SK-N-SH treated with all-trans-retinoic acid at 6 μM for 48 hours (cell line): ENCODE data around the gene ARTN.

Source experiments
- ATAC-seq: fragments of 200-7000 bp; cut with Tn5 transposase; 3 replicates; pipeline ENCODE4 v1.9.1; 2020; ENCODE audit warnings: mild to moderate bottlenecking, moderate library complexity
- ARNTL ChIP-seq: fragments of 450-650 bp; formaldehyde crosslinking; IDR thresholded peaks from 2 replicates; pipeline ENCODE4 v1.5.0; 2020; ENCODE audit warnings: low read depth, mild to moderate bottlenecking, moderate library complexity, borderline replicate concordance
- BACH2 ChIP-seq: fragments of 250-450 bp; sonication (Bioruptor Pico); IDR thresholded peaks from 2 replicates; pipeline ENCODE4 v1.9.0; 2021; ENCODE audit warnings: mild to moderate bottlenecking, borderline replicate concordance
- CREB5 ChIP-seq: fragments of 250-450 bp; sonication (Bioruptor Pico); IDR thresholded peaks from 2 replicates; pipeline ENCODE4 v1.5.1; 2020; ENCODE audit warnings: low read depth, mild to moderate bottlenecking, moderate library complexity
- CSDC2 ChIP-seq: fragments of 250-450 bp; sonication (Bioruptor Pico); IDR thresholded peaks from 2 replicates; pipeline ENCODE4 v1.5.0; 2020; ENCODE audit warnings: mild to moderate bottlenecking, moderate library complexity
- ESRRG ChIP-seq: fragments of 250-450 bp; sonication (Bioruptor Pico); IDR thresholded peaks from 2 replicates; pipeline ENCODE4 v1.6.1; 2021; ENCODE audit warnings: mild to moderate bottlenecking
- GLIS3 ChIP-seq: fragments of 250-450 bp; sonication (Bioruptor Pico); IDR thresholded peaks from 2 replicates; pipeline ENCODE4 v1.5.0; 2020; ENCODE audit warnings: mild to moderate bottlenecking, moderate library complexity
- ISL1 ChIP-seq: fragments of 250-450 bp; sonication (Bioruptor Pico); IDR thresholded peaks from 2 replicates; pipeline ENCODE4 v2.1.2; 2022; ENCODE audit warnings: mild to moderate bottlenecking, moderate library complexity
- OSR1 ChIP-seq: fragments of 250-450 bp; sonication (Bioruptor Pico); IDR thresholded peaks from 2 replicates; pipeline ENCODE4 v1.8.0; 2022; ENCODE audit warnings: moderate library complexity, mild to moderate bottlenecking, inconsistent platforms
- PATZ1 ChIP-seq: fragments of 250-450 bp; sonication (Bioruptor Pico); IDR thresholded peaks from 2 replicates; pipeline ENCODE4 v1.8.0; 2020; ENCODE audit warnings: mild to moderate bottlenecking, moderate library complexity, borderline replicate concordance
- PPARA ChIP-seq: fragments of 250-450 bp; sonication (Bioruptor Pico); IDR thresholded peaks from 2 replicates; pipeline ENCODE4 v1.5.0; 2020; ENCODE audit warnings: mild to moderate bottlenecking, borderline replicate concordance
- RARB ChIP-seq: fragments of 250-450 bp; sonication (Bioruptor Pico); IDR thresholded peaks from 2 replicates; pipeline ENCODE4 v1.8.0; 2021; ENCODE audit warnings: mild to moderate bottlenecking, moderate library complexity
- SNAI2 ChIP-seq: fragments of 250-450 bp; sonication (Bioruptor Pico); IDR thresholded peaks from 2 replicates; pipeline ENCODE4 v1.5.0; 2020; ENCODE audit warnings: mild to moderate bottlenecking, moderate library complexity
- TCF4 ChIP-seq: fragments of 250-450 bp; sonication (Bioruptor Pico); IDR thresholded peaks from 2 replicates; pipeline ENCODE4 v1.8.0; 2021; ENCODE audit warnings: mild to moderate bottlenecking, moderate library complexity, borderline replicate concordance
- TOX ChIP-seq: fragments of 250-450 bp; sonication (Bioruptor Pico); IDR thresholded peaks from 2 replicates; pipeline ENCODE4 v1.8.0; 2021; ENCODE audit warnings: mild to moderate bottlenecking, moderate library complexity, borderline replicate concordance
- TSHZ2 ChIP-seq: fragments of 250-450 bp; sonication (Bioruptor Pico); IDR thresholded peaks from 2 replicates; pipeline ENCODE4 v1.5.0; 2020; ENCODE audit warnings: mild to moderate bottlenecking, moderate library complexity
- ZC3H10 ChIP-seq: fragments of 250-450 bp; sonication (Bioruptor Pico); IDR thresholded peaks from 2 replicates; pipeline ENCODE4 v1.5.1; 2021; ENCODE audit warnings: mild to moderate bottlenecking, moderate library complexity
- ZFP3 ChIP-seq: fragments of 250-450 bp; sonication (Bioruptor Pico); IDR thresholded peaks from 2 replicates; pipeline ENCODE4 v1.5.0; 2020; ENCODE audit warnings: mild to moderate bottlenecking, moderate library complexity
- ZFP30 ChIP-seq: fragments of 450-650 bp; formaldehyde crosslinking; IDR thresholded peaks from 2 replicates; pipeline ENCODE4 v1.5.0; 2022; ENCODE audit warnings: mild to moderate bottlenecking, moderate library complexity
- ZNF565 ChIP-seq: fragments of 450-650 bp; formaldehyde crosslinking; conservative IDR thresholded peaks from 2 replicates; pipeline ENCODE4 v1.5.0; 2020; ENCODE audit warnings: low read depth, mild to moderate bottlenecking, moderate library complexity
- ZNF70 ChIP-seq: fragments of 450-650 bp; formaldehyde crosslinking; IDR thresholded peaks from 2 replicates; pipeline ENCODE4 v1.5.0; 2020; ENCODE audit warnings: mild to moderate bottlenecking, moderate library complexity
- ZNF8 ChIP-seq: fragments of 450-650 bp; formaldehyde crosslinking; IDR thresholded peaks from 2 replicates; pipeline ENCODE4 v1.5.0; 2020; ENCODE audit warnings: mild to moderate bottlenecking, moderate library complexity
- TF ChIP-seq, protein P1 (sequence below): fragments of 250-450 bp; sonication (Bioruptor Pico); IDR thresholded peaks from 2 replicates; pipeline ENCODE4 v1.5.1; 2021; ENCODE audit warnings: mild to moderate bottlenecking, moderate library complexity
- TF ChIP-seq, protein P2 (sequence below): fragments of 250-450 bp; sonication (Bioruptor Pico); IDR thresholded peaks from 2 replicates; pipeline ENCODE4 v1.8.0; 2021; ENCODE audit warnings: low read depth, mild to moderate bottlenecking, moderate library complexity, borderline replicate concordance

ARTN gene

GRCh38 chr1:43961692-43962091 lies 28.1 kb downstream of the ARTN start:
- no peak for TF ChIP-seq ZC3H10
- no peak for TF ChIP-seq SNAI2 (CRISPR knock-in tag)
- no peak for TF ChIP-seq CREB5 (CRISPR knock-in tag)
- no peak for TF ChIP-seq PATZ1 (CRISPR knock-in tag)
- TF ChIP-seq, protein P1, sequence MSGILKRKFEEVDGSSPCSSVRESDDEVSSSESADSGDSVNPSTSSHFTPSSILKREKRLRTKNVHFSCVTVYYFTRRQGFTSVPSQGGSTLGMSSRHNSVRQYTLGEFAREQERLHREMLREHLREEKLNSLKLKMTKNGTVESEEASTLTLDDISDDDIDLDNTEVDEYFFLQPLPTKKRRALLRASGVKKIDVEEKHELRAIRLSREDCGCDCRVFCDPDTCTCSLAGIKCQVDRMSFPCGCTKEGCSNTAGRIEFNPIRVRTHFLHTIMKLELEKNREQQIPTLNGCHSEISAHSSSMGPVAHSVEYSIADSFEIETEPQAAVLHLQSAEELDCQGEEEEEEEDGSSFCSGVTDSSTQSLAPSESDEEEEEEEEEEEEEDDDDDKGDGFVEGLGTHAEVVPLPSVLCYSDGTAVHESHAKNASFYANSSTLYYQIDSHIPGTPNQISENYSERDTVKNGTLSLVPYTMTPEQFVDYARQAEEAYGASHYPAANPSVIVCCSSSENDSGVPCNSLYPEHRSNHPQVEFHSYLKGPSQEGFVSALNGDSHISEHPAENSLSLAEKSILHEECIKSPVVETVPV (CRISPR knock-in tag), result no peak
- no peak for TF ChIP-seq ZNF565
- no peak for TF ChIP-seq ESRRG
- TF ChIP-seq RARB (CRISPR knock-in tag), result no peak
- no peak for TF ChIP-seq ARNTL (CRISPR knock-in tag)
- TF ChIP-seq TCF4, result no peak
- TF ChIP-seq ZNF8, result no peak
- no peak for TF ChIP-seq GLIS3 (CRISPR knock-in tag)
- TF ChIP-seq ZFP30 (CRISPR knock-in tag), result no peak
- no peak for TF ChIP-seq ZFP3 (CRISPR knock-in tag)
- no peak for TF ChIP-seq OSR1
- TF ChIP-seq BACH2 (CRISPR knock-in tag), result no peak
- TF ChIP-seq ZNF70 (CRISPR knock-in tag), result no peak
- TF ChIP-seq TOX (CRISPR knock-in tag), result no peak
- no peak for TF ChIP-seq PPARA
- no peak for ATAC-seq

- no peak for ATAC-seq
- TF ChIP-seq PATZ1 (CRISPR knock-in tag) (no peak), TSHZ2 (CRISPR knock-in tag) (no peak), ZC3H10 (no peak), ISL1 (no peak), ZNF8 (no peak), RARB (CRISPR knock-in tag) (no peak), ZFP3 (CRISPR knock-in tag) (no peak), GLIS3 (CRISPR knock-in tag) (no peak), ZFP30 (CRISPR knock-in tag) (no peak), TCF4 (no peak), CSDC2 (CRISPR knock-in tag) (no peak), TOX (CRISPR knock-in tag) (no peak), OSR1 (no peak), ARNTL (CRISPR knock-in tag) (no peak), PPARA (no peak), ZNF565 (no peak), SNAI2 (CRISPR knock-in tag) (no peak), ZNF70 (CRISPR knock-in tag) (no peak)
- TF ChIP-seq, protein P1 (CRISPR knock-in tag), result no peak
- TF ChIP-seq, protein P2, sequence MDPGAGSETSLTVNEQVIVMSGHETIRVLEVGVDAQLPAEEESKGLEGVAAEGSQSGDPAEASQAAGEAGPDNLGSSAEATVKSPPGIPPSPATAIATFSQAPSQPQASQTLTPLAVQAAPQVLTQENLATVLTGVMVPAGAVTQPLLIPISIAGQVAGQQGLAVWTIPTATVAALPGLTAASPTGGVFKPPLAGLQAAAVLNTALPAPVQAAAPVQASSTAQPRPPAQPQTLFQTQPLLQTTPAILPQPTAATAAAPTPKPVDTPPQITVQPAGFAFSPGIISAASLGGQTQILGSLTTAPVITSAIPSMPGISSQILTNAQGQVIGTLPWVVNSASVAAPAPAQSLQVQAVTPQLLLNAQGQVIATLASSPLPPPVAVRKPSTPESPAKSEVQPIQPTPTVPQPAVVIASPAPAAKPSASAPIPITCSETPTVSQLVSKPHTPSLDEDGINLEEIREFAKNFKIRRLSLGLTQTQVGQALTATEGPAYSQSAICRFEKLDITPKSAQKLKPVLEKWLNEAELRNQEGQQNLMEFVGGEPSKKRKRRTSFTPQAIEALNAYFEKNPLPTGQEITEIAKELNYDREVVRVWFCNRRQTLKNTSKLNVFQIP, result no peak
Observed at GRCh38 chr1:43962324-43962723, 28.7 kb downstream of the ARTN start.
